ENCODE measurements around the gene LARP1. TPM values are rescaled to one million over a fixed set of nuclear protein-coding genes. Genes with fewer than 3 reads are reported as not detected.
A peak's percentile ranks its signal among the peaks of the same experiment; 100 is the strongest.
"Not testable (repeated sequence)": the region's sequence is repeated elsewhere in the genome, so short reads cannot be mapped to it uniquely, and the experiment has no call there.

The LARP1 gene
- polyA plus RNA-seq, 2 of the 4 experiments (the other 2 are of a cell fraction): 87.0 to 112 TPM

DNA sequence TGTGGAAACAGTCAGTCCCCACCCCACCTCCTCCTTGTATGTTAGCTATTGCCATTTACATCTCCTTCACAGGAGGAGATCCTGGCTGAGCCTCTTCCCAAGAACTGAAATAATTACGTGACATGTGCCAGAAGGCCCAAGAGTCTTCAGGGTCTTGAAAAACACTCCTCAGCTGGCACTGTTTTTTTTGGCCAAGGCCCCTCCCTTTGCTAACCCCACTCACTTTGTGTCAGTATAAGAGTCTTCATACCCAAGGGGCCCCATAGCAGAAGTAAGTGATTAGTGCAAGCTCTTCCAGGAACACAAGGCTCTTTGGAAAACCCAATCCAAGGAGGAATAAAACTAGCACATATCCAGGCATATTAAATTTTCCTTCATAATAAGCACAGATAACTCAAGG, 5.7 kb upstream of the LARP1 start:
- 95% methylated on average over 1 of the region's 1 CpG for WGBS (ENCODE audit: missing lambda C conversion rate)
- CTCF ChIA-PET: interaction anchor here (0.5 to 1.5 kb wide), 2 partner anchors 11 to 18 kb away, joined by 3 to 5 read pairs; no protein-coding TSS in a partner anchor

DNA sequence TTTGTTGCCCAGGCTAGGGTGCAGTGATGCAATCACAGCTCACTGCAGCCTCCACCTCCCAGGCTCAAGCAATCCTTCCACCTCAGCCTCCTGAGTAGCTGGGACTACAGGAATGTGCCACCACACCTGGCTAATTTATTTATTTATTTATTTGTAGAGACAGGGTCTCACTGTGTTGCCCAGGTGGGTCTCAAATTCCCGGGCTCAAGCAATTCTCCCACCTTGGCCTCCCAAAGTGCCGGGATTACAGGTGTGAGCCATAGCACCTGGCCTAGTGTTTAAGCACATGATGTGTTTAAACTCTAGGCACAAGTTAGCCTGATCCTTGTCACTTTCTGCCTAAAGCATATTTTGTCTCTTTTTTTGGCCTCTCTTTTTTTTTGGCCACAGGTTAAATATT, 4.5 kb upstream of the LARP1 start:
- ATAC-seq; DNase-seq (ENCODE audit: low read depth in 1 of 2, low spot score in 1 of 2); H3K4me3 ChIP-seq; H3K4me1 ChIP-seq; H3K4me2 ChIP-seq; FAIRE-seq; H3K27ac ChIP-seq; H3K9me3 ChIP-seq; POLR2A ChIA-PET; CTCF ChIA-PET: not testable (repeated sequence)
- WGBS (ENCODE audit: missing lambda C conversion rate): 91% methylated on average over 2 of the region's 2 CpGs

More for the DNA sequence above, 5.7 kb upstream of the LARP1 start:
- DNase-seq (ENCODE audit: low read depth in 1 of 2, low spot score in 1 of 2) (no peak), FAIRE-seq (no peak), ATAC-seq (0 out of 6 replicates have a peak, but pooled peaks of 1 of the 2 experiments have one; percentile 5)
- TF ChIP-seq E2F6 (IDR thresholded peaks at IDR 0.05; ENCODE audit: borderline replicate concordance, low read depth) (no peak), RCOR1 (IDR thresholded peaks at IDR 0.05; ENCODE audit: low read depth, low read length) (no peak), EHF (CRISPR knock-in tag; IDR thresholded peaks at IDR 0.05) (no peak), TFCP2L1 (CRISPR knock-in tag; IDR thresholded peaks at IDR 0.05) (no peak), PHF8 (IDR thresholded peaks at IDR 0.05; ENCODE audit: borderline replicate concordance, low read depth) (no peak), POLR2A (IDR thresholded peaks at IDR 0.05; ENCODE audit: low read length) (no peak), ESRRA (IDR thresholded peaks at IDR 0.05; ENCODE audit: borderline replicate concordance, low read length) (no peak), FOSB (CRISPR knock-in tag; IDR thresholded peaks at IDR 0.05) (no peak), HEYL (CRISPR knock-in tag; IDR thresholded peaks at IDR 0.05) (no peak)
- TF ChIP-seq, protein P1, sequence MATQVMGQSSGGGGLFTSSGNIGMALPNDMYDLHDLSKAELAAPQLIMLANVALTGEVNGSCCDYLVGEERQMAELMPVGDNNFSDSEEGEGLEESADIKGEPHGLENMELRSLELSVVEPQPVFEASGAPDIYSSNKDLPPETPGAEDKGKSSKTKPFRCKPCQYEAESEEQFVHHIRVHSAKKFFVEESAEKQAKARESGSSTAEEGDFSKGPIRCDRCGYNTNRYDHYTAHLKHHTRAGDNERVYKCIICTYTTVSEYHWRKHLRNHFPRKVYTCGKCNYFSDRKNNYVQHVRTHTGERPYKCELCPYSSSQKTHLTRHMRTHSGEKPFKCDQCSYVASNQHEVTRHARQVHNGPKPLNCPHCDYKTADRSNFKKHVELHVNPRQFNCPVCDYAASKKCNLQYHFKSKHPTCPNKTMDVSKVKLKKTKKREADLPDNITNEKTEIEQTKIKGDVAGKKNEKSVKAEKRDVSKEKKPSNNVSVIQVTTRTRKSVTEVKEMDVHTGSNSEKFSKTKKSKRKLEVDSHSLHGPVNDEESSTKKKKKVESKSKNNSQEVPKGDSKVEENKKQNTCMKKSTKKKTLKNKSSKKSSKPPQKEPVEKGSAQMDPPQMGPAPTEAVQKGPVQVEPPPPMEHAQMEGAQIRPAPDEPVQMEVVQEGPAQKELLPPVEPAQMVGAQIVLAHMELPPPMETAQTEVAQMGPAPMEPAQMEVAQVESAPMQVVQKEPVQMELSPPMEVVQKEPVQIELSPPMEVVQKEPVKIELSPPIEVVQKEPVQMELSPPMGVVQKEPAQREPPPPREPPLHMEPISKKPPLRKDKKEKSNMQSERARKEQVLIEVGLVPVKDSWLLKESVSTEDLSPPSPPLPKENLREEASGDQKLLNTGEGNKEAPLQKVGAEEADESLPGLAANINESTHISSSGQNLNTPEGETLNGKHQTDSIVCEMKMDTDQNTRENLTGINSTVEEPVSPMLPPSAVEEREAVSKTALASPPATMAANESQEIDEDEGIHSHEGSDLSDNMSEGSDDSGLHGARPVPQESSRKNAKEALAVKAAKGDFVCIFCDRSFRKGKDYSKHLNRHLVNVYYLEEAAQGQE (IDR thresholded peaks at IDR 0.05): no peak
- TF ChIP-seq, protein P2, sequence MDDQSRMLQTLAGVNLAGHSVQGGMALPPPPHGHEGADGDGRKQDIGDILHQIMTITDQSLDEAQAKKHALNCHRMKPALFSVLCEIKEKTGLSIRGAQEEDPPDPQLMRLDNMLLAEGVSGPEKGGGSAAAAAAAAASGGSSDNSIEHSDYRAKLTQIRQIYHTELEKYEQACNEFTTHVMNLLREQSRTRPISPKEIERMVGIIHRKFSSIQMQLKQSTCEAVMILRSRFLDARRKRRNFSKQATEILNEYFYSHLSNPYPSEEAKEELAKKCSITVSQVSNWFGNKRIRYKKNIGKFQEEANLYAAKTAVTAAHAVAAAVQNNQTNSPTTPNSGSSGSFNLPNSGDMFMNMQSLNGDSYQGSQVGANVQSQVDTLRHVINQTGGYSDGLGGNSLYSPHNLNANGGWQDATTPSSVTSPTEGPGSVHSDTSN (IDR thresholded peaks at IDR 0.05): no peak
- TF ChIP-seq, protein P3, sequence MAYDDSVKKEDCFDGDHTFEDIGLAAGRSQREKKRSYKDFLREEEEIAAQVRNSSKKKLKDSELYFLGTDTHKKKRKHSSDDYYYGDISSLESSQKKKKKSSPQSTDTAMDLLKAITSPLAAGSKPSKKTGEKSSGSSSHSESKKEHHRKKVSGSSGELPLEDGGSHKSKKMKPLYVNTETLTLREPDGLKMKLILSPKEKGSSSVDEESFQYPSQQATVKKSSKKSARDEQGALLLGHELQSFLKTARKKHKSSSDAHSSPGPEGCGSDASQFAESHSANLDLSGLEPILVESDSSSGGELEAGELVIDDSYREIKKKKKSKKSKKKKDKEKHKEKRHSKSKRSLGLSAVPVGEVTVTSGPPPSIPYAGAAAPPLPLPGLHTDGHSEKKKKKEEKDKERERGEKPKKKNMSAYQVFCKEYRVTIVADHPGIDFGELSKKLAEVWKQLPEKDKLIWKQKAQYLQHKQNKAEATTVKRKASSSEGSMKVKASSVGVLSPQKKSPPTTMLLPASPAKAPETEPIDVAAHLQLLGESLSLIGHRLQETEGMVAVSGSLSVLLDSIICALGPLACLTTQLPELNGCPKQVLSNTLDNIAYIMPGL (CRISPR knock-in tag; IDR thresholded peaks at IDR 0.05; ENCODE audit: borderline replicate concordance): no peak
- TF ChIP-seq, protein P4, sequence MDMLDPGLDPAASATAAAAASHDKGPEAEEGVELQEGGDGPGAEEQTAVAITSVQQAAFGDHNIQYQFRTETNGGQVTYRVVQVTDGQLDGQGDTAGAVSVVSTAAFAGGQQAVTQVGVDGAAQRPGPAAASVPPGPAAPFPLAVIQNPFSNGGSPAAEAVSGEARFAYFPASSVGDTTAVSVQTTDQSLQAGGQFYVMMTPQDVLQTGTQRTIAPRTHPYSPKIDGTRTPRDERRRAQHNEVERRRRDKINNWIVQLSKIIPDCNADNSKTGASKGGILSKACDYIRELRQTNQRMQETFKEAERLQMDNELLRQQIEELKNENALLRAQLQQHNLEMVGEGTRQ (IDR thresholded peaks at IDR 0.05): no peak
- TF ChIP-seq, protein P5, sequence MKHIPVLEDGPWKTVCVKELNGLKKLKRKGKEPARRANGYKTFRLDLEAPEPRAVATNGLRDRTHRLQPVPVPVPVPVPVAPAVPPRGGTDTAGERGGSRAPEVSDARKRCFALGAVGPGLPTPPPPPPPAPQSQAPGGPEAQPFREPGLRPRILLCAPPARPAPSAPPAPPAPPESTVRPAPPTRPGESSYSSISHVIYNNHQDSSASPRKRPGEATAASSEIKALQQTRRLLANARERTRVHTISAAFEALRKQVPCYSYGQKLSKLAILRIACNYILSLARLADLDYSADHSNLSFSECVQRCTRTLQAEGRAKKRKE (CRISPR knock-in tag; IDR thresholded peaks at IDR 0.05; ENCODE audit: low read depth): no peak
- H3K27ac ChIP-seq: no peak overlapping the region
- H3K4me1 ChIP-seq: peaks cover 10% of the 10 kb centered on the region
- no peak overlapping the region for H3K4me2 ChIP-seq
- no peaks in the 10 kb centered on the region for H3K9me3 ChIP-seq
- POLR2A ChIA-PET: no interaction called here
- H3K4me3 ChIP-seq: no peak overlapping the region

Data from A549 (cell line).